Measurements from ENCODE around the gene RCN2. TPM values are rescaled to one million over a fixed set of nuclear protein-coding genes. Genes with fewer than 3 reads are reported as not detected.

The RCN2 gene
- total and polyA plus RNA-seq, 2 donors (not counting 3 experiments of a cell fraction or from before 2014, with no cell fraction given): 45.2 to 71.9 TPM

- CTCF ChIA-PET: interaction anchor here (0.6 kb wide), 1 partner anchor 207 kb away, joined by 6 read pairs; no protein-coding TSS in a partner anchor
- DNase-seq (ENCODE audit: low read depth, low spot score) (no peak), FAIRE-seq (no peak)
- no peak overlapping the region for H2AFZ ChIP-seq (ENCODE audit: low read depth, low read length)
- no peaks in the 10 kb centered on the region for H3K9me3 ChIP-seq (replicated peaks; ENCODE audit: control insufficient read depth, insufficient read depth, low read length)
- H3K36me3 ChIP-seq (ENCODE audit: control insufficient read depth in 2 of 2, extremely low read depth in 1 of 2, insufficient read depth in 2 of 2, low read length in 2 of 2): no peaks in the 10 kb centered on the region
- TF ChIP-seq POLR2A (IDR thresholded peaks at IDR 0.05; ENCODE audit: low read depth, low read length): no peak
- no peak for TF ChIP-seq GATA2 (IDR thresholded peaks at IDR 0.05; ENCODE audit: insufficient read depth, insufficient read length, low read depth, low read length)
- no peak for TF ChIP-seq MYC (IDR thresholded peaks at IDR 0.05; ENCODE audit: low read depth, low read length)
- TF ChIP-seq CTCF (IDR thresholded peaks at IDR 0.05; ENCODE audit: extremely low read depth in 1 of 2, insufficient read depth in 1 of 2, low read depth in 1 of 2, low read length in 2 of 2): no peak
- TF ChIP-seq, protein P1, sequence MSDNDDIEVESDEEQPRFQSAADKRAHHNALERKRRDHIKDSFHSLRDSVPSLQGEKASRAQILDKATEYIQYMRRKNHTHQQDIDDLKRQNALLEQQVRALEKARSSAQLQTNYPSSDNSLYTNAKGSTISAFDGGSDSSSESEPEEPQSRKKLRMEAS (IDR thresholded peaks at IDR 0.05; ENCODE audit: insufficient read depth, insufficient read length): no peak
- TF ChIP-seq POLR2AphosphoS5 (IDR thresholded peaks at IDR 0.05; ENCODE audit: insufficient read depth, low read depth, low read length): no peak
- TF ChIP-seq FOS (IDR thresholded peaks at IDR 0.05; ENCODE audit: borderline replicate concordance, insufficient read depth, low read length): no peak
- no peak for TF ChIP-seq JUN (IDR thresholded peaks at IDR 0.05; ENCODE audit: borderline replicate concordance, insufficient read depth, insufficient read length, low read depth)
- no peaks in the 10 kb centered on the region for H3K79me2 ChIP-seq (ENCODE audit: control insufficient read depth, insufficient read depth, low read length)
- POLR2A ChIA-PET: no interaction called here
- no peak overlapping the region for H3K4me3 ChIP-seq (replicated peaks in 1 of 3; ENCODE audit: insufficient read depth in 1 of 3, low read depth in 1 of 3, low read length in 3 of 3)
- peaks cover 10% of the 10 kb centered on the region for H3K4me1 ChIP-seq (ENCODE audit: control insufficient read depth, extremely low read depth, insufficient read depth, low read length)
- no peak overlapping the region for H3K9ac ChIP-seq (replicated peaks; ENCODE audit: extremely low read depth, insufficient read depth, low read length)
- H3K9me1 ChIP-seq (replicated peaks; ENCODE audit: control insufficient read depth, extremely low read depth, insufficient read depth, low read length): no peaks in the 10 kb centered on the region
- intact Hi-C loops (cut with micrococcal nuclease) (no loop called here), dilution Hi-C loops (cut with MboI; ENCODE audit: extremely low pct_ligation_motif_present, low sequenced_read_pairs) (no loop called here)
- no TSS peak for BruUV-seq (replicated peaks)
- H3K27me3 ChIP-seq (ENCODE audit: control insufficient read depth in 2 of 2, insufficient read depth in 2 of 2, low read length in 2 of 2): peaks cover 0 to 2% of the 10 kb centered on the region in 2 experiments
- no peak overlapping the region for H3K27ac ChIP-seq (ENCODE audit: insufficient read depth, low read depth, low read length)
- no peak overlapping the region for H3K4me2 ChIP-seq (ENCODE audit: insufficient read depth, low read length)
- H4K20me1 ChIP-seq (replicated peaks; ENCODE audit: control insufficient read depth, extremely low read depth, insufficient read depth, low read length): no peaks in the 10 kb centered on the region
These were observed 62.9 kb downstream of the RCN2 start for GRCh38 chr15:76994496-76994895.
